ENCODE data around the gene PALS1.
"Not testable (repeated sequence)": the region's sequence is repeated elsewhere in the genome, so short reads cannot be mapped to it uniquely, and the experiment has no call there.

Gene PALS1

DNA sequence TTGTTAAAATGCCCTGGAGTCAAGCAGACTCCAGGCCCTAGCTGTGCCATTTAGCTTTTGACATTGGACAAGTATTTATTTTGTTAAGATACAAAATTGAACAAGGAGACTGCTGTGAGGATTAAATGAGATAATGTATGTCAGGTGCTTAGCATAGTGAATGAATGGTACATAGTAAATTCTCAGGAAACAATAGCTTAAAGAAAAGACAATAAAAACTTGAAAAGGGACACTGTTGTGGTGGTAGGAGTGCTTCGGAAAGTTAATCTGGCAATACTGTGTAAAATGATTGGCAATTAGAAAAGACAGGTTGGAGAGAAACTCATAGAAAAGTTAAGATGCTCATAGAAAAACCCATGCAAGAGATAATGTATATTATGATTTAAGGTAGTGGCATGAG, 19.7 kb downstream of the PALS1 start:
- DNase-seq (ENCODE audit: low spot score), result no peak

GRCh38 chr14:67263499-67264149, 22.4 kb downstream of the PALS1 start:
- no peak for DNase-seq (ENCODE audit: low spot score)

DNA sequence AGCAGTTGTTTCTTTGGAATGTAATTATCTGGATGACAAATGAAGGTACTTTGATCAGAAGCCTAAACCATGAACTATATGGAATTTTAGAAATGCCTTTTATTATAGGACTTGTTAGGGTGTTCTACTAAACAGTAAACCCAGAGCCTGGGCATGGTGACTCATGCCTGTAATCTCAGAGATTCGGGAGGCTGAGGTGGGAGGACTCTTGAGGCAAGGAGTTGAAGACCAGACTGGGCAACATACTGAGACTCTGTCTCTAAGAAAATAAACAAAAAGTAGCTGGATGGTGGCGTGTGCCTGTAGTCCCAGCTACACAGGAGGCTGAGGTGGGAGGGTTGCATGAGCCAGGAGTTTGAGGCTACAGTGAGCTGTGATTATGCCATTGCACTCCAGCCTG, 23.9 kb downstream of the PALS1 start:
- no peak for DNase-seq (ENCODE audit: low spot score)

DNA sequence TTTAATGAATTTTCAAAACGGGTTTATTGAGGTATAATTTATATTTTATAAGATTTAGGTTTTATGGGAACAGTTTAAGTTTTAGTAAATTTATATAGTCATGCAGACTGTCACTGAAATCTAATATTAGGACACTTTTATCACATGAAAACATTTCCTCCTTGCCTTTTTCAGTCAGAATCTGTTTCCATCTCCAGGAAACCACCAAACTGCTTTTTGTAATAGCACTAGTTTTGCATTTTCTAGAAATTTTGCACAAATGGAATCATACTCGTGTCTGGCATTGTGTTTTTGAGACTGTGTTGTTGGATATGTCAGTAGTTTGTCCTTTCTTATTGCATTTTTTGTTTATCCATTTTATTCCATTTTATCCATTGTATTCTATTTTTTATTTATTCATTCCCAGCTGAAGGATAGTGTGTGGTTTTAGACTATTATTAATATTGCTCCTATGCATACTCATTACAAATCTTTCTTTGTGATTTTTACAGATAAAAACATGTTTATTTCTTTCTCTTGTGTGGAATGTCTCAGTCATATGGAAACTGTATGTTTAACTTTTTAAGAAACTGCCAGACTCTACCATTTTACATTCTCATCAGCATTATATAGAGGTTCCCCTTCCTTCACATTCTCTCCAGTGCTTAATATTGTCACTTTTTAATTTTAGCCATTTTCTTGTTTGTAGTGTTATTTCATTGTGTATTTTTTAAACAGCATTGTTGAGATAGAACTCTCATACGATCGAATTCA, 26.5 kb downstream of the PALS1 start:
- no peak for DNase-seq (ENCODE audit: low spot score)

DNA sequence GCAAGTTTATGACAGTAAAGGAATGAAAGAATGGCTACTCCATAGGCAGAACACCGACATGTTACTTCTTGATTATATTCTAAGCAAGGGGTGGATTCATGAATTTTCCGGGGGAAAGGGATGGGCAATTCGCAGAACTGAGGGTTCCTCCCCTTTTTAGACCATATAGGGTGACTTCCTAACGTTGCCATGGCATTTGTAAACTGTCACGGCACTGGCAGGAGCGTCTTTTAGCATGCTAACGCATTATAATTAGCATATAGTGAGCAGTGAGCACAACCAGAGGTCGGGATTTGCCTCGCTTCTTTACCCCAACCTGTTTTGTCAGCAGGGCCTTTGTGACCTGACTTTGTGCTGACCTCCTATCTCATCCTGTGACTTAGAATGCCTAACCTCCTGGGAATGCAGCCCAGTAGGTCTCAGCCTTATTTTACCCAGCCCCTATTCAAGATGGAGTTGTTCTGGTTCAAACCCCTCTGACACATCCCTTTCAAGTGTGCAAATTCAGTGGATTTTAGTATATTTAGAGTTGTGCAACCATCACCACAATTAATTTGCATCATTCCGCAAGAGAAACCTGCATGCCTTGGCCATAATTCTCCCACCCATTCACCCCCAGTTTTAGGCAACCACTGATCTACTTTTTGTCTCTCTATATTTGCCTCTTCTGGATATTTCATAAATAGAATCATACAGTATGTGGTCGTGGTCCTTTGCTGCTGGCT, 27.4 kb downstream of the PALS1 start:
- DNase-seq (ENCODE audit: low spot score), result no peak

DNA sequence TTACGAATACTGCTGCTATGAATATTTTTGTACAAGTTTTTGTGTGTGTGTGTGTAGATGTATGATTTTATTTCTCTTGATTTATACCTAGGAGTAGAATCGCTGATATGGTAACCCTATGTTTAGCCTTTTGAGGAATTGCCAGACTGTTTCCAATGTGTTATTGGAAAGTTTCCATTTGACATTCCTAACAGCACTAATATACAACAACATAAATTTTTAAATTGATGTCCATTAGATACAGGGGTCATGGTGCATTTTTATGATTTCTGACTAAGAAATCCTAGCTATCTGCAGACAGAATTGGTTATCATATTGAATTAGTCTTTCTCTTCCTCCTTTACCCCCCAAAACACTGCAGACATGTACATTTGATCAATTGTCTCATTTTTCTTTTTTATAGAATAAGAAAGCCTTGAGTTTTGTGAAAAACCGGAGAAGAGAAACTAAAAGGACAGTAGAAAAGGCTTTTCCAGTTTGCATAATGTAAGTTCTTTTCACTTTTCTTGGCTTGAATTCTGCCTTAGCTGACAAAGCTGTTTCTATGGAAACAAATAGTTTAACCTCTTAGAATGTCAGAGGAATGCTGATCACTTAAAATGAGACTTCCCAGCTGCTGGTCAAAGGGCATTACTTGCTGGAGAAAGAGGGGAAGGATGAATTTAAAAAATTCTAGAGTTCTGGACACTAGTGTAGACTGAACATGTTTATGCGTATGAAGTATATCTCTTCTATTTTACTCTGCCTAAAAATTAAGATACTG, 28.2 kb downstream of the PALS1 start:
- no peak for DNase-seq (ENCODE audit: low spot score)

DNA sequence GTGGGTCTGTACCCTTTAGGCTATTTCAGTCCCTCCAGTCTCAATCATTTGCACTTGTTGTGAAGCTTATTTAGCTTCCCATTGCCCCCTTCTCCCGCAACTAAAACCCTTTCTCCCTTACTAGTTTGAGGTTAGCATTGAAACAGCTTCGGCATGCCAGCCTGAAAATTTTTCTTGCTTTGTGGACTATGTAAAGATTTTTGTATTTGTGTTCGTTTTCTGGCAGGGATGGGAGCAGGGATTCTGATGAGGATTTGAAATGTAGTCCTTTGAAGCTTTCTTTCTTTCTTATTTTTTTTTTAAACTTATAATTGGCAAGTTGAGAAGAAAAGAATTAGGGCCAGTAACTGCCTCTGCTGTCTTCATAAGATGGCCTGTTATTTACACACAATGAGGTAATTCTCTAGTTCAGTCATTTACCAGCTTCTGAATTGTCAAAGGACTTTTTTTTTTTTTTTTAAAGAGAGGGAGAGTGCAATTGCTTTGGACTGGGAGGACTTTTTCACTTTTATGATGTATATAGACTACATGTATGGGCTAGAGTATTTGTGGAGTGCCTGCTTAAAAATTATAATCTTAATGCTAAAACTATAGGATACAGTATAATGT, 29.0 kb downstream of the PALS1 start:
- no peak for DNase-seq (ENCODE audit: low spot score)

- DNase-seq (ENCODE audit: low spot score), result no peak
Observed at GRCh38 chr14:67270933-67271332, 29.7 kb downstream of the PALS1 start.

DNA sequence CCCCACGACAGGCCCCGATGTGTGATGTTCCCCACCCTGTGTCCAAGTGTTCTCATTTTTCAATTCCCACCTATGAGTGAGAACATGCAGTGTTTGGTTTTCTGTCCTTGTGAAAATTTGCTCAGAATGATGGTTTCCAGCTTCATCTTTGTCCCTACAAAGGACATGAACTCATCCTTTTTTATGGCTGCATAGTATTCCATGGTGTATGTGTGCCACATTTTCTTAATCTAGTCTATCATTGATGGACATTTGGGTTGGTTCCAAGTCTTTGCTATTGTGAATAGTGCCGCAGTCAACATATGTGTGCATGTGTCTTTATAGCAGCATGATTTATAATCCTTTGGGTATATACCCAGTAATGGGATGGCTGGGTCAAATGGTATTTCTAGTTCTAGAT, 32.0 kb downstream of the PALS1 start:
- not testable (repeated sequence) for DNase-seq (ENCODE audit: low spot score)

GRCh38 chr14:67276131-67276530, 34.9 kb downstream of the PALS1 start:
- no peak for DNase-seq (ENCODE audit: low spot score)

DNA sequence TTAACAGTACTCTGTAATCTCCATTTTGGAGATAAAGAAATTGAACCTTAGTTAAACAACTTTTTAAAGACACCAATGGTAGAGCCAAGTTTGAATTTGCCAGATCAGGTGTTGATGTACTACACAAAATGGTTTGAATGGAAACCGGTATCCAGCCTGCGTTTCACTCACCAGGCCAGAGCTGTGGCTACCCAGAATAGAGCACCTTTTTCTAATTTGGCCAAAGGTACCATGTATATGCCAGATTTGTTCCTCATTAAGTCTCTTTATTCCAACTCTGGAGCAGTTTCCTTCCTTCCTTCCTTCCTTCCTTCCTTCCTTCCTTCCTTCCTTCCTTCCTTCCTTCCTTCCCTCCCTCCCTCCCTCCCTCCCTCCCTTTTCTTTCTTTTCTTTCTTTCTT, 39.3 kb downstream of the PALS1 start:
- no peak for DNase-seq (ENCODE audit: low spot score)

DNA sequence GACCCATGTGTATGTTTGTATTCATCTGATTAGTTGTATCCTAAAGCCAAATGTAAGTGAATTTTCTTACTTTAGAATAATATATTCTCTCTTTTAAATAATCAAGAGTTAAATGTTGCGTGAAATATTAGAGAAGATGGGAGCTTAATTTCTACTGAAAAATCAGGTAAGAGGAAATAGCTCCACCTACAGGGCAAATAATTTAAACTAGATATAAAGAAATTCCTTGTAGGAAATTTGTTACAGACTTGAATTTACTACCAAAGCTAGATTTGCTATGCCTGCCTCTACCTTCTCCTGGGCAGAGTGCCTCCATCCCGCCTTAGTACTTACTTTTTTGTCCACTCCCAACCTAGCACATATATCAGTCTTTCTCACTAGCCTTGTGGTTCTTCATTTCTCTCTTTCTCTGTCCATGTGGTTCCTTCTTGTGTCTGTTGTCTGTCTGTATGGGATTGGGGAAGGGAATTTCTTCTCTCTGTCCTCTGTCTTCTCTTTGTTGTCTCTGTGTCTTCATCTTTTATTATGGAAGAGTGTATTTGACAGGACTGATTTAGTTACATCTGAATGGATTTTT, 44.7 kb downstream of the PALS1 start:
- DNase-seq (ENCODE audit: low spot score), result peak; percentile 27

Data from D341Med (cell line).